Transverse colon (tissue), 3 donors: ENCODE results near the gene PPP1R13B.
"Not testable (repeated sequence)": the region's sequence is repeated elsewhere in the genome, so short reads cannot be mapped to it uniquely, and the experiment has no call there.

ENCODE experiments used
- POLR2A ChIP-seq: fragments of 450-650 bp; IDR thresholded peaks from one replicate; pipeline ENCODE4 v1.6.1; 2016; ENCODE audit warnings: antibody characterized with exemption, mild to moderate bottlenecking, moderate library complexity
- POLR2AphosphoS5 ChIP-seq, 3 donors: sonication (generic); formaldehyde crosslinking; IDR thresholded peaks; one replicate each; pipeline ENCODE4 v1.6.1; 2016; ENCODE audit warnings: antibody characterized with exemption in 3 of 3

GRCh38 chr14:103889002-103889312, 41.6 kb upstream of the PPP1R13B start:
- not testable (repeated sequence) for TF ChIP-seq POLR2A; POLR2AphosphoS5 (IDR thresholded peaks at IDR 0.05)
